ENCODE data around the gene ANXA2.

Gene ANXA2

GRCh38 chr15:60352525-60352924, 45.3 kb downstream of the ANXA2 start:
- TF ChIP-seq GATA2 (IDR thresholded peaks at IDR 0.05; ENCODE audit: low read depth, low read length): no peak
- TF ChIP-seq GATA3 (IDR thresholded peaks at IDR 0.05; ENCODE audit: low read depth, low read length): no peak

GRCh38 chr15:60351066-60351465, 46.7 kb downstream of the ANXA2 start:
- TF ChIP-seq GATA2 (IDR thresholded peaks at IDR 0.05; ENCODE audit: low read depth, low read length) (no peak), GATA3 (IDR thresholded peaks at IDR 0.05; ENCODE audit: low read depth, low read length) (no peak)

- no peak for TF ChIP-seq GATA2 (IDR thresholded peaks at IDR 0.05; ENCODE audit: low read depth, low read length)
- no peak for TF ChIP-seq GATA3 (IDR thresholded peaks at IDR 0.05; ENCODE audit: low read depth, low read length)
These were observed 47.7 kb downstream of the ANXA2 start for GRCh38 chr15:60350108-60350507.

GRCh38 chr15:60349589-60349988, 48.2 kb downstream of the ANXA2 start:
- TF ChIP-seq GATA2 (IDR thresholded peaks at IDR 0.05; ENCODE audit: low read depth, low read length) (no peak), GATA3 (IDR thresholded peaks at IDR 0.05; ENCODE audit: low read depth, low read length) (no peak)

GRCh38 chr15:60347480-60348049, 50.2 kb downstream of the ANXA2 start:
- TF ChIP-seq GATA3 (IDR thresholded peaks at IDR 0.05; ENCODE audit: low read depth, low read length) (no peak), GATA2 (IDR thresholded peaks at IDR 0.05; ENCODE audit: low read depth, low read length) (no peak)

- TF ChIP-seq GATA3 (IDR thresholded peaks at IDR 0.05; ENCODE audit: low read depth, low read length) (no peak), GATA2 (IDR thresholded peaks at IDR 0.05; ENCODE audit: low read depth, low read length) (no peak)
These were observed 51.1 kb downstream of the ANXA2 start for GRCh38 chr15:60346653-60347052.

- TF ChIP-seq GATA2 (IDR thresholded peaks at IDR 0.05; ENCODE audit: low read depth, low read length) (no peak), GATA3 (IDR thresholded peaks at IDR 0.05; ENCODE audit: low read depth, low read length) (no peak)
These were observed 51.7 kb downstream of the ANXA2 start for GRCh38 chr15:60346077-60346476.

- TF ChIP-seq GATA2 (IDR thresholded peaks at IDR 0.05; ENCODE audit: low read depth, low read length) (no peak), GATA3 (IDR thresholded peaks at IDR 0.05; ENCODE audit: low read depth, low read length) (no peak)
These were observed 52.2 kb downstream of the ANXA2 start for GRCh38 chr15:60345598-60345997.

GRCh38 chr15:60344987-60345386, 52.8 kb downstream of the ANXA2 start:
- TF ChIP-seq GATA2 (IDR thresholded peaks at IDR 0.05; ENCODE audit: low read depth, low read length) (no peak), GATA3 (IDR thresholded peaks at IDR 0.05; ENCODE audit: low read depth, low read length) (no peak)

GRCh38 chr15:60344461-60344860, 53.3 kb downstream of the ANXA2 start:
- TF ChIP-seq GATA2 (IDR thresholded peaks at IDR 0.05; ENCODE audit: low read depth, low read length) (no peak), GATA3 (IDR thresholded peaks at IDR 0.05; ENCODE audit: low read depth, low read length) (no peak)

GRCh38 chr15:60343221-60343970, 54.4 kb downstream of the ANXA2 start:
- TF ChIP-seq GATA3 (IDR thresholded peaks at IDR 0.05; ENCODE audit: low read depth, low read length) (no peak), GATA2 (IDR thresholded peaks at IDR 0.05; ENCODE audit: low read depth, low read length) (no peak)

- TF ChIP-seq GATA3 (IDR thresholded peaks at IDR 0.05; ENCODE audit: low read depth, low read length) (no peak), GATA2 (IDR thresholded peaks at IDR 0.05; ENCODE audit: low read depth, low read length) (no peak)
These were observed 57.4 kb downstream of the ANXA2 start for GRCh38 chr15:60340207-60340921.

GRCh38 chr15:60339236-60339635, 58.5 kb downstream of the ANXA2 start:
- TF ChIP-seq GATA3 (IDR thresholded peaks at IDR 0.05; ENCODE audit: low read depth, low read length) (no peak), GATA2 (IDR thresholded peaks at IDR 0.05; ENCODE audit: low read depth, low read length) (no peak)

DNA sequence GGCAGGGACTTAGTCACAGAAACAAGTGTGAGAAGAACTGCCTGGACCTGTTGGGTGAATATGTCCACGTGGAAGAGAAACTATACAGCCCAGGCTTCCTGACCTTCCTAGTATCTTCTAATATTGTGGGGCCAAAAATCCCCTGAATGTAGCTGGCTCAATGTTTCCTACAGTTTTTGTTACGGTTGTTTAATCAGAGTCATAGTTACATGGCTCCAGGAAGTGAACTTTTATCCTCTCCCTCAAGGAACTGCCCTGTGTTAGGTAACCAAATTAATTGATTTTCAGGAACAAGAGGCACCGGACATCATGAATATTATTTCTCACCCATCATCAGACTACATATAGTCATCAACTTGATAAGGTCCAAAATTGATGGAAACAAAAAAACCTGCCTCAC, 59.0 kb downstream of the ANXA2 start:
- TF ChIP-seq GATA3 (IDR thresholded peaks at IDR 0.05; ENCODE audit: low read depth, low read length) (no peak), GATA2 (IDR thresholded peaks at IDR 0.05; ENCODE audit: low read depth, low read length) (no peak)

GRCh38 chr15:60337076-60337475, 60.7 kb downstream of the ANXA2 start:
- TF ChIP-seq GATA3 (IDR thresholded peaks at IDR 0.05; ENCODE audit: low read depth, low read length) (no peak), GATA2 (IDR thresholded peaks at IDR 0.05; ENCODE audit: low read depth, low read length) (no peak)
